SK-N-SH (cell line): ENCODE data around the gene GLCE. TPM values are rescaled to one million over a fixed set of nuclear protein-coding genes. Genes with fewer than 3 reads are reported as not detected.

ENCODE experiments used
- CTCF ChIA-PET: fragments of 300-600, 350-600 bp; formaldehyde crosslinking; extraction: SDS; loops from one replicate; lab custom pipeline; 2021; lab: Yijun Ruan, JAX
- POLR2A ChIA-PET: fragments of 350-600 bp; sonication (Branson Sonifier 250); formaldehyde crosslinking; extraction: SDS; loops from one replicate; lab custom pipeline; 2020; ENCODE audit warnings: antibody characterized with exemption, inconsistent platforms; lab: Yijun Ruan, JAX
- DNase-seq: peaks from one replicate; pipeline ENCODE4 v3.0.0; 2012
- H2AFZ ChIP-seq: fragments of 200-600 bp; sonication (generic); 2 replicates; pipeline ENCODE4 v1.8.1; 2016; ENCODE audit warnings: antibody characterized with exemption, mild to moderate bottlenecking, low read depth
- H3F3A ChIP-seq: fragments of 200-600 bp; sonication (generic); replicated peaks from 2 replicates; pipeline ENCODE3; 2016; ENCODE audit warnings: antibody characterized with exemption, mild to moderate bottlenecking; ENCODE audit not compliant: insufficient read depth
- H3K27ac ChIP-seq, 2 experiments: fragments of 200-500 bp in 1 of 2; fragments of 200-600 bp in 1 of 2; sonication (Bioruptor generic) in 1 of 2; sonication (generic), shearing (Covaris generic) in 1 of 2; 2 replicates each; pipeline versions ENCODE4 v1.5.1 to v1.6.1; 2014 to 2016; ENCODE audit warnings: low read depth in 2 of 2, inconsistent platforms in 1 of 2, low read length in 1 of 2, mild to moderate bottlenecking in 1 of 2, mixed read lengths in 1 of 2
- H3K27me3 ChIP-seq: fragments of 200-600 bp; sonication (generic), shearing (Covaris generic); 2 replicates; pipeline ENCODE4 v1.6.1; 2016; ENCODE audit warnings: mixed run types; ENCODE audit not compliant: insufficient read depth
- H3K36me3 ChIP-seq, 2 experiments: fragments of 200-500 bp in 1 of 2; fragments of 200-600 bp in 1 of 2; sonication (Bioruptor generic) in 1 of 2; sonication (generic) in 1 of 2; replicated peaks in 1 of 2; 2 replicates each; pipeline versions ENCODE3 to v1.5.1; 2014 to 2016; ENCODE audit warnings: low read length in 1 of 2, mild to moderate bottlenecking in 1 of 2; ENCODE audit not compliant: insufficient read depth in 2 of 2, control insufficient read depth in 1 of 2
- H3K4me1 ChIP-seq, 2 experiments: fragments of 200-500 bp in 1 of 2; fragments of 200-600 bp in 1 of 2; sonication (Bioruptor generic) in 1 of 2; sonication (generic), shearing (Covaris generic) in 1 of 2; 2 replicates each; pipeline versions ENCODE4 v1.5.1 to v1.6.1; 2014 to 2016; ENCODE audit warnings: low read depth in 1 of 2, low read length in 1 of 2, mixed run types in 1 of 2; ENCODE audit not compliant: insufficient read depth in 2 of 2, control insufficient read depth in 1 of 2
- H3K4me2 ChIP-seq: fragments of 200-600 bp; sonication (generic), shearing (Covaris generic); 2 replicates; pipeline ENCODE4 v1.6.1; 2017; ENCODE audit warnings: mixed run types
- H3K4me3 ChIP-seq, 2 experiments: fragments of 200-500 bp in 1 of 2; fragments of 200-600 bp in 1 of 2; sonication (Bioruptor generic) in 1 of 2; sonication (generic), shearing (Covaris generic) in 1 of 2; 2 replicates each; pipeline versions ENCODE4 v1.5.1 to v1.8.1; 2014 to 2016; ENCODE audit warnings: low read depth in 2 of 2, inconsistent platforms in 1 of 2, low read length in 1 of 2, mild to moderate bottlenecking in 1 of 2, mixed read lengths in 1 of 2, moderate library complexity in 1 of 2
- H3K79me2 ChIP-seq: fragments of 200-600 bp; sonication (generic); 2 replicates; pipeline ENCODE4 v1.8.1; 2017; ENCODE audit warnings: mild to moderate bottlenecking; ENCODE audit not compliant: insufficient read depth
- H3K9ac ChIP-seq: fragments of 200-600 bp; sonication (generic); 2 replicates; pipeline ENCODE4 v1.6.1; 2017; ENCODE audit warnings: mixed run types
- H3K9me2 ChIP-seq: fragments of 200-600 bp; sonication (generic); 2 replicates; pipeline ENCODE4 v1.6.1; 2017; ENCODE audit warnings: mixed run types
- H3K9me3 ChIP-seq: fragments of 200-600 bp; sonication (generic); 2 replicates; pipeline ENCODE4 v1.6.1; 2017; ENCODE audit warnings: mixed run types, mild to moderate bottlenecking, moderate library complexity
- H4K20me1 ChIP-seq: fragments of 200-600 bp; sonication (generic); 2 replicates; pipeline ENCODE4 v1.6.1; 2017; ENCODE audit warnings: mild to moderate bottlenecking, mixed run types; ENCODE audit not compliant: insufficient read depth
- CHD2 ChIP-seq: fragments of 150-350 bp; IDR thresholded peaks from 2 replicates; pipeline ENCODE4 v1.6.1; 2018; ENCODE audit warnings: low read length; ENCODE audit not compliant: partially characterized antibody
- FOSL2 ChIP-seq: IDR thresholded peaks from 2 replicates; pipeline ENCODE4 v1.4.0; 2012; ENCODE audit warnings: low read depth, mild to moderate bottlenecking, moderate library complexity, borderline replicate concordance
- IRF3 ChIP-seq: fragments of 150-350 bp; IDR thresholded peaks from 2 replicates; pipeline ENCODE4 v1.6.1; 2016; ENCODE audit warnings: mild to moderate bottlenecking, low read depth, low read length
- MAX ChIP-seq: IDR thresholded peaks from 2 replicates; pipeline ENCODE4 v1.4.0; 2012; ENCODE audit warnings: low read depth
- NRF1 ChIP-seq: IDR thresholded peaks from 2 replicates; pipeline ENCODE4 v1.6.1; 2012; ENCODE audit warnings: low read depth, mild to moderate bottlenecking, low read length
- PBX3 ChIP-seq: IDR thresholded peaks from 2 replicates; pipeline ENCODE4; 2012
- REST ChIP-seq: IDR thresholded peaks from 2 replicates; pipeline ENCODE4 v1.6.1; 2012; ENCODE audit warnings: mild to moderate bottlenecking, low read depth, low read length, moderate library complexity
- RFX5 ChIP-seq: IDR thresholded peaks from 2 replicates; pipeline ENCODE4 v1.6.1; 2012; ENCODE audit warnings: mild to moderate bottlenecking, improper control_type of control experiment, low read length
- TEAD4 ChIP-seq: IDR thresholded peaks from 2 replicates; pipeline ENCODE4 v1.4.0; 2012; ENCODE audit warnings: mild to moderate bottlenecking, borderline replicate concordance; ENCODE audit not compliant: insufficient read depth
- YY1 ChIP-seq: IDR thresholded peaks from 2 replicates; pipeline ENCODE4 v1.4.0; 2012; ENCODE audit warnings: low read depth, mild to moderate bottlenecking
- WGBS: methylation state at CpG from one replicate; pipeline ENCODE4 v1.1.6; 2017; ENCODE audit warnings: low lambda C conversion rate; 5-methylcytosine and 5-hydroxymethylcytosine counted together
- polyA plus RNA-seq, 3 experiments: library from polyadenylated mRNA; depleted of rRNA; stranded (reverse); fragments of >200 nt; gene quantifications; 2 replicates each; pipeline ENCODE4 v1.2.3, GENCODE V29; 2012

GLCE gene
- polyA plus RNA-seq, 1 of the 3 experiments (the other 2 are of a cell fraction) = 19.5 TPM

- H4K20me1 ChIP-seq = no peaks in the 10 kb centered on the region
- H3K4me1 ChIP-seq = no peaks in the 10 kb centered on the region; a peak in 1 of 4 replicates
- TF ChIP-seq REST = no peak
- TF ChIP-seq, all 33 proteins: peak for 0
- POLR2A ChIA-PET = no interaction called here
- H3K9ac ChIP-seq = no peak overlapping the region
- no peak overlapping the region for H3K4me3 ChIP-seq
- H3K27me3 ChIP-seq = no peaks in the 10 kb centered on the region
- no peaks in the 10 kb centered on the region for H3K79me2 ChIP-seq
- H3K9me3 ChIP-seq = no peaks in the 10 kb centered on the region
- WGBS = 89% methylated on average over 4 of the region's 4 CpGs
- DNase-seq = no peak
- CTCF ChIA-PET = interaction anchor here (0.8 to 1.6 kb wide), 5 partner anchors 10 to 244 kb away, joined by 4 to 5 read pairs (median 4); no protein-coding TSS in a partner anchor
- no peaks in the 10 kb centered on the region for H3K36me3 ChIP-seq
- H3F3A ChIP-seq = no peaks in the 10 kb centered on the region
- no peak overlapping the region for H3K27ac ChIP-seq
- no peaks in the 10 kb centered on the region for H3K9me2 ChIP-seq
- no peak overlapping the region for H3K4me2 ChIP-seq
- no peak overlapping the region for H2AFZ ChIP-seq
Measured at GRCh38 chr15:69275074-69275670, 114.7 kb downstream of the GLCE start.

- Histone ChIP-seq H3K4me3 (no peak overlapping the region), H3K9me2 (no peaks in the 10 kb centered on the region), H3K9me3 (no peaks in the 10 kb centered on the region), H2AFZ (no peak overlapping the region), H3K27ac (no peak overlapping the region), H3K79me2 (no peaks in the 10 kb centered on the region), H3K4me1 (no peaks in the 10 kb centered on the region; a peak in 2 of 4 replicates), H3F3A (no peaks in the 10 kb centered on the region), H3K9ac (no peak overlapping the region), H3K4me2 (no peak overlapping the region), H4K20me1 (no peaks in the 10 kb centered on the region), H3K27me3 (no peaks in the 10 kb centered on the region), H3K36me3 (no peaks in the 10 kb centered on the region)
- DNase-seq = no peak
- 84% methylated on average over 9 of the region's 9 CpGs for WGBS
- POLR2A ChIA-PET = no interaction called here
- TF ChIP-seq PBX3 = no peak
- no peak for TF ChIP-seq YY1
- TF ChIP-seq CHD2 = no peak
- TF ChIP-seq TEAD4 = no peak
- no peak for TF ChIP-seq RFX5
- no peak for TF ChIP-seq MAX
- no peak for TF ChIP-seq NRF1
- TF ChIP-seq FOSL2 = no peak
- TF ChIP-seq IRF3 = no peak
- CTCF ChIA-PET = interaction anchor here (1.0 to 2.1 kb wide), 5 partner anchors 10 to 217 kb away, joined by 3 to 7 read pairs (median 4); no protein-coding TSS in a partner anchor
Measured at GRCh38 chr15:69275933-69276560, 115.6 kb downstream of the GLCE start.
